Vagina (tissue), 2 donors: ENCODE results near the gene RPS6KA2.

Experiments used
- POLR2A ChIP-seq, 2 donors: fragments of 450-650 bp; IDR thresholded peaks; one replicate each; pipeline ENCODE4 v1.6.1; 2017; ENCODE audit warnings: antibody characterized with exemption in 2 of 2, mild to moderate bottlenecking in 2 of 2, moderate library complexity in 2 of 2
- POLR2AphosphoS5 ChIP-seq, 2 donors: sonication (generic); formaldehyde crosslinking; IDR thresholded peaks; one replicate each; pipeline ENCODE4 v1.9.0; 2017; ENCODE audit warnings: antibody characterized with exemption in 2 of 2, mild to moderate bottlenecking in 2 of 2, low read depth in 1 of 2; ENCODE audit not compliant: insufficient read depth in 1 of 2
- TF ChIP-seq, protein P1 (sequence below), 3 experiments: fragments of 450-650 bp in 2 of 3; fragments of 200-600 bp in 1 of 3; sonication (generic) in 1 of 3; IDR thresholded peaks; one replicate each; pipeline ENCODE4 v1.5.1; 2017 to 2019; ENCODE audit warnings: antibody characterized with exemption in 3 of 3, mild to moderate bottlenecking in 2 of 3, moderate library complexity in 2 of 3

GRCh38 chr6:166466178-166467122 is 160.6 kb downstream of the RPS6KA2 start:
- TF ChIP-seq POLR2AphosphoS5 (IDR thresholded peaks at IDR 0.05; ENCODE audit: insufficient read depth in 1 of 2, low read depth in 1 of 2), result no peak
- no peak for TF ChIP-seq POLR2A (IDR thresholded peaks at IDR 0.05)
- TF ChIP-seq, protein P1, sequence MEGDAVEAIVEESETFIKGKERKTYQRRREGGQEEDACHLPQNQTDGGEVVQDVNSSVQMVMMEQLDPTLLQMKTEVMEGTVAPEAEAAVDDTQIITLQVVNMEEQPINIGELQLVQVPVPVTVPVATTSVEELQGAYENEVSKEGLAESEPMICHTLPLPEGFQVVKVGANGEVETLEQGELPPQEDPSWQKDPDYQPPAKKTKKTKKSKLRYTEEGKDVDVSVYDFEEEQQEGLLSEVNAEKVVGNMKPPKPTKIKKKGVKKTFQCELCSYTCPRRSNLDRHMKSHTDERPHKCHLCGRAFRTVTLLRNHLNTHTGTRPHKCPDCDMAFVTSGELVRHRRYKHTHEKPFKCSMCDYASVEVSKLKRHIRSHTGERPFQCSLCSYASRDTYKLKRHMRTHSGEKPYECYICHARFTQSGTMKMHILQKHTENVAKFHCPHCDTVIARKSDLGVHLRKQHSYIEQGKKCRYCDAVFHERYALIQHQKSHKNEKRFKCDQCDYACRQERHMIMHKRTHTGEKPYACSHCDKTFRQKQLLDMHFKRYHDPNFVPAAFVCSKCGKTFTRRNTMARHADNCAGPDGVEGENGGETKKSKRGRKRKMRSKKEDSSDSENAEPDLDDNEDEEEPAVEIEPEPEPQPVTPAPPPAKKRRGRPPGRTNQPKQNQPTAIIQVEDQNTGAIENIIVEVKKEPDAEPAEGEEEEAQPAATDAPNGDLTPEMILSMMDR (IDR thresholded peaks at IDR 0.05), result no peak
